Activated T-helper 1 cell treated with anti-CD3 and anti-CD28 coated beads, Interleukin-2, amount 50 U/mL, for 16 hours (primary cell): ENCODE measurements around the gene CFAP69.
"Not testable (repeated sequence)": the region's sequence is repeated elsewhere in the genome, so short reads cannot be mapped to it uniquely, and the experiment has no call there.

Experiments
- DNase-seq, 2 donors: peaks; one replicate each; pipeline ENCODE4 v3.0.0-alpha.2; 2020; ENCODE audit warnings: low read depth in 1 of 2, low spot score in 1 of 2

Gene CFAP69

DNA sequence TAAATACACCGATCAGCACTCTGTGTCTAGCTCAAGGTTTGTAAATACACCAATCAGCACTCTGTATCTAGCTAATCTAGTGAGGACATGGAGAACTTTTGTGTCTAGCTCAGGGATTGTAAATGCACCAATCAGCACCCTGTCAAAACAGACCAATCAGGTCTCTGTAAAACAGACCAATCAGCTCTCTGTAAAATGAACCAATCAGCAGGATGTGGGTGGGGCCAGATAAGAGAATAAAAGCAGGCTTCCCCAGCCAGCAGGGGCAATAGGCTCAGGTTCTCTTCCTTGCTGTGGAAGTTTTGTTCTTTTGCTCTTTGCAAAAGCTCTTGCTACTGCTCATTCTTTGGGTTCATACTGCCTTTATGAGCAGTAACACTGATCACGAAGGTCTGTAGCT, 90.0 kb downstream of the CFAP69 start:
- not testable (repeated sequence) for DNase-seq

GRCh38 chr7:90337106-90337505, 92.1 kb downstream of the CFAP69 start:
- DNase-seq, result no peak

GRCh38 chr7:90345016-90345415, 100.0 kb downstream of the CFAP69 start:
- DNase-seq, result no peak

- no peak for DNase-seq
Measured at GRCh38 chr7:90345595-90346335, 100.8 kb downstream of the CFAP69 start.

GRCh38 chr7:90346336-90347125, 101.6 kb downstream of the CFAP69 start, which contains the start of gene GTPBP10:
Gene GTPBP10, plus strand, starts transcription at chr7:90346716. Its CDS starts 26 bp downstream, at chr7:90346742.
- peak; percentile 89 to 91 for DNase-seq

DNA sequence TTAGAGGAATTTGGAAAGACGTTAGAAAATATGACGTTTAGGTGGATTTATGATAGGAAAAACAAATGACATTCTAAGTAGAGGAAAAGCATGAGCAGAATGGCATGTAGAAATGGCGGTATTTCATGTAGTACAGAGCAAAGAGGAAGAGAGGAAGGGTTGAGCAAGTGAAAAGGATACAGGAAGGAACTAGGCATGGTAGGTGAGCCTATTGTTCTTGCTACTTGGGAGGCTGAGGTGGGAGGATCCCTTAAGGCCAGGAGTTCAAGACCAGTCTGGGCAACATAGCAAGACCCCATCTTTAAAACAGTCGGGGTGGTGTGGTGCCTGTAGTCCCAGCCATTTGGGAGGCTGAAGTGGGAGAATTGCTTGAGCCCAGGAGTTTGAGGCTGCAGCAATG, 102.8 kb downstream of the CFAP69 start:
- no peak for DNase-seq

- DNase-seq, result no peak
Measured at GRCh38 chr7:90349305-90349704, 104.3 kb downstream of the CFAP69 start.

DNA sequence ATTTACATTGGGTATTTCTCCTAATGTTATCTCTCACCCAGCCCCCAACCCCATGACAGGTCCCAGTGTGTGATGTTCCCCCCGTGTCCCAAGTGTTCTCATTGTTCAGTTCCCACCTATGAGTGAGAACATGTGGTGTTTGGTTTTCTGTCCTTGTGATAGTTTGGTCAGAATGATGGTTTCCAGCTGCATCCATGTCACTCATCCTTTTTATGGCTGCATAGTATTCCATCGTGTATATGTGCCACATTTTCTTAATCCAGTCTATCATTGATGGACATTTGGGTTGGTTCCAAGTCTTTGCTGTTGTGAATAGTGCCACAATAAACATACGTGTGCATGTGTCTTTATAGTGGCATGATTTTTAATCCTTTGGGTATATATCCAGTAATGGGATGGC, 105.1 kb downstream of the CFAP69 start:
- not testable (repeated sequence) for DNase-seq

DNA sequence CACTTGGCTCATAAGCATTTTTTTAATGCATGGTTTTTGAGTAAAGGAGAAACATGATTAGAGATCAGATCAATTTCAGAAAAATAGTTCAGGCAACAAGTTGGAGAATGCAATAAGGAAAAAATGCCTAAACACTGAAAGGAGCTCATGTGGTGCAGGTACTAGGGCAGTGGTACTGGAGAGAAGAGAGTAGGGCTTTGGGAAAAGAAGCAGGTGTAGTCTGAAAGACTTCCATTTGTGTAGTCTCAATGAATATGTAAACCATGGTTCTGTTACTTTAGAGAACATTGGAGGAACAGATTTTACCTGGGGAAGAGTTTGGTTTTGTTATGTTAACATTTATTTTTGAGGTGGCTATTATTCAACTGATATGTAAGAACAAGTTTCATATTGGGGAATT, 107.0 kb downstream of the CFAP69 start:
- DNase-seq, result no peak
